Esophagus muscularis mucosa (tissue), 4 donors: ENCODE data around the gene SLC29A4. TPM values are rescaled to one million over a fixed set of nuclear protein-coding genes. Genes with fewer than 3 reads are reported as not detected.
A peak's percentile ranks its signal among the peaks of the same experiment; 100 is the strongest.
"Not testable (repeated sequence)": the region's sequence is repeated elsewhere in the genome, so short reads cannot be mapped to it uniquely, and the experiment has no call there.

Experiments
- DNase-seq: peaks from one replicate; pipeline ENCODE4 v3.0.0-alpha.2; 2017; ENCODE audit errors: extremely low spot score
- H3K27ac ChIP-seq, 4 donors: fragments of 200-600 bp; sonication (generic); replicated peaks in 1 of 4; 1 replicate in 3 of 4; 2 replicates in 1 of 4; pipeline ENCODE4 v1.5.1; 2016 to 2019; ENCODE audit warnings: mild to moderate bottlenecking in 1 of 4
- H3K27me3 ChIP-seq, 4 donors: fragments of 200-600 bp; sonication (generic); one replicate each; pipeline versions ENCODE4 v1.5.1 to v1.6.0; 2016 to 2019
- H3K36me3 ChIP-seq, 4 donors: fragments of 200-600 bp; sonication (generic); one replicate each; pipeline ENCODE4 v1.5.1; 2016 to 2019
- H3K4me1 ChIP-seq, 4 donors: fragments of 200-600 bp; sonication (generic); one replicate each; pipeline ENCODE4 v1.5.1; 2016 to 2019
- H3K4me3 ChIP-seq, 4 donors: fragments of 200-600 bp; sonication (generic); 1 replicate in 2 of 4; 2 replicates in 2 of 4; pipeline ENCODE4 v1.5.1; 2016 to 2019; ENCODE audit warnings: mild to moderate bottlenecking in 4 of 4, moderate library complexity in 1 of 4
- H3K9me3 ChIP-seq, 4 donors: fragments of 200-600 bp; sonication (generic); 1 replicate in 3 of 4; 2 replicates in 1 of 4; pipeline ENCODE4 v1.5.1; 2016 to 2019
- EP300 ChIP-seq: sonication (generic); formaldehyde crosslinking; IDR thresholded peaks from one replicate; pipeline ENCODE4 v1.6.1; 2017; ENCODE audit warnings: antibody characterized with exemption
- POLR2A ChIP-seq: fragments of 450-650 bp; IDR thresholded peaks from one replicate; pipeline ENCODE4 v1.6.1; 2017; ENCODE audit warnings: antibody characterized with exemption, moderate library complexity, mild to moderate bottlenecking, low read depth
- POLR2AphosphoS5 ChIP-seq, 2 donors: sonication (generic); formaldehyde crosslinking; IDR thresholded peaks; one replicate each; pipeline ENCODE4 v1.6.1; 2017; ENCODE audit warnings: antibody characterized with exemption in 2 of 2
- WGBS: methylation state at CpG from one replicate; pipeline ENCODE4 v1.1.5; 2018; 5-methylcytosine and 5-hydroxymethylcytosine counted together
- intact Hi-C: fragments of 100-400 bp; cut with DNase I; formaldehyde crosslinking; loops from one replicate; pipeline ENCODE4 v1.15.1; 2023
- total RNA-seq, 4 donors: library from RNA; depleted of rRNA; stranded (reverse); fragments of >200 nt; gene quantifications; one replicate each; pipeline versions ENCODE4 v1.1.0 to v1.2.1, GENCODE V29; 2016
- TF ChIP-seq, protein P1 (sequence below), 3 experiments: fragments of 200-600 bp in 2 of 3; fragments of 450-650 bp in 1 of 3; sonication (generic) in 2 of 3; IDR thresholded peaks; one replicate each; pipeline ENCODE4 v1.5.1; 2017 to 2019; ENCODE audit warnings: antibody characterized with exemption in 3 of 3, mild to moderate bottlenecking in 2 of 3, moderate library complexity in 1 of 3

Gene SLC29A4
- total RNA-seq, 4 donors from 2014 or later, result 2.5 to 6.3 (median 4.1) TPM

DNA sequence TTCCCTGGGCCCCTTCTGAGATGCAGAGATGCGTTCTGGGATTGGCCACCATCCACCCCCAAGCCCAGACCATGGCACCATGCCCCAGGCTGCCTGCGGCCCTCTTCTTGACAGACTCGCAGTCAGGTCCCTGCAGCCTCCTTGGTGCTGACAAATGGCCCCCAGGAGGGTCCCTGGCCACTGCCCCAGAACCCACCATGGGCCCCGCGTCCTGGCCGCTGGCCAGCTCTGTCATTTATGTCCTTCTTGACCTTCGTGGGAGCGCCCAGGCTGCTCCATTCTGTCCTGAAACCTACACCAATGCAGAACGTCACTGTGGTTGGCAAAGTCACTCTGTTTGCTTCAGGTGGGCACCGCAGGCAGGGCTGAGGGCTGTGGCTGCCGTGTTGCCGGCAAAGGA lies 39.5 kb upstream of the SLC29A4 start:
- 78% methylated on average over 9 of the region's 12 CpGs for WGBS
- Histone ChIP-seq H3K27ac (no peak overlapping the region), H3K4me1 (peaks cover 12 to 23% (median 15%) of the 10 kb centered on the region in 4 donors), H3K36me3 (no peaks in the 10 kb centered on the region), H3K9me3 (no peaks in the 10 kb centered on the region), H3K27me3 (no peaks in the 10 kb centered on the region), H3K4me3 (no peak overlapping the region)
- TF ChIP-seq, protein P1, sequence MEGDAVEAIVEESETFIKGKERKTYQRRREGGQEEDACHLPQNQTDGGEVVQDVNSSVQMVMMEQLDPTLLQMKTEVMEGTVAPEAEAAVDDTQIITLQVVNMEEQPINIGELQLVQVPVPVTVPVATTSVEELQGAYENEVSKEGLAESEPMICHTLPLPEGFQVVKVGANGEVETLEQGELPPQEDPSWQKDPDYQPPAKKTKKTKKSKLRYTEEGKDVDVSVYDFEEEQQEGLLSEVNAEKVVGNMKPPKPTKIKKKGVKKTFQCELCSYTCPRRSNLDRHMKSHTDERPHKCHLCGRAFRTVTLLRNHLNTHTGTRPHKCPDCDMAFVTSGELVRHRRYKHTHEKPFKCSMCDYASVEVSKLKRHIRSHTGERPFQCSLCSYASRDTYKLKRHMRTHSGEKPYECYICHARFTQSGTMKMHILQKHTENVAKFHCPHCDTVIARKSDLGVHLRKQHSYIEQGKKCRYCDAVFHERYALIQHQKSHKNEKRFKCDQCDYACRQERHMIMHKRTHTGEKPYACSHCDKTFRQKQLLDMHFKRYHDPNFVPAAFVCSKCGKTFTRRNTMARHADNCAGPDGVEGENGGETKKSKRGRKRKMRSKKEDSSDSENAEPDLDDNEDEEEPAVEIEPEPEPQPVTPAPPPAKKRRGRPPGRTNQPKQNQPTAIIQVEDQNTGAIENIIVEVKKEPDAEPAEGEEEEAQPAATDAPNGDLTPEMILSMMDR (IDR thresholded peaks at IDR 0.05), result no peak
- TF ChIP-seq POLR2AphosphoS5 (IDR thresholded peaks at IDR 0.05), result no peak
- TF ChIP-seq POLR2A, result no peak
- no peak for TF ChIP-seq EP300
- intact Hi-C loops, result loop anchor here (10.0 kb wide), 1 partner anchor 122 kb away; no protein-coding TSS in a partner anchor
- no peak for DNase-seq

DNA sequence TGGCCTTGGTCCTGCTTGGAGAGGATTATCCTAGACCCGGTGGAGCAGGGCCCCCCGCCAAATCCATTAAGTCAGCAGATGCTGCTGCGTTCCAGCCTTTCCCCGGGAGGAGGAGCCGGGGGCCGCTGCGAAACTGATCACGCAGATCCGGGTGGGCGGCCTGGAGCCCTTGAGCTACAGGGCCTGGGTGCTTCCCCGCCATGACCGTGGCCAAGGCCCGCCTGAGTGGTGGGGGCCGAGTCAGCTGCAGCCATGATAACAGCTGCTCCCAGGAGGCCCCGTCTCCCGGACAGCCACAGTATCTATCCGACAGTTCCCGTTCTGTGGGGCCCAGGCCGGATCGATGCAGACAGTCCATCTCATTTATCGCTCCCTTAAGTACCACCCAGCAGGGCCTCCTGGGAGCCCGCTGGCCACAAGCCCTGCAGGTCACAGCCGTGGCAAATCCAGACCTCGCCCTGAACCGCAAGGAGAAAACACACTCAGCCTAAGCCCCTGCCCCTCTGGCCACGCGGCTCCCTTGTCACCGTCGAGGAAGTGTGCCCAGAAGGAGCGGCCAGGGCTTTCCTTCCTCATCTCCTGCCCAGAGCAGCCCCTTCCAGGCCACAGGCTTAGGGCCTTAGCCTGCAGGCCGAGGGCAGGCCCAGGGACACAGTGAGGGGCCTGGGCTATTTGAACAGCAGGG lies 34.4 kb upstream of the SLC29A4 start:
- Histone ChIP-seq H3K36me3 (no peaks in the 10 kb centered on the region), H3K27me3 (no peaks in the 10 kb centered on the region), H3K27ac (peak overlapping the region; percentile 41 to 65 (median 54)), H3K9me3 (no peaks in the 10 kb centered on the region), H3K4me1 (peaks cover 0 to 9% (median 0%) of the 10 kb centered on the region in 4 donors), H3K4me3 (peak overlapping the region in 1 of 4 donors; percentile 7)
- TF ChIP-seq, protein P1 (IDR thresholded peaks at IDR 0.05), result no peak
- TF ChIP-seq POLR2AphosphoS5 (IDR thresholded peaks at IDR 0.05), result peak in 1 of 2 donors; percentile 42
- no peak for TF ChIP-seq POLR2A
- no peak for DNase-seq
- intact Hi-C loops, result loop anchor here (10.0 kb wide), 1 partner anchor 116 kb away; no protein-coding TSS in a partner anchor
- 40% methylated on average over 3 of the region's 31 CpGs for WGBS

DNA sequence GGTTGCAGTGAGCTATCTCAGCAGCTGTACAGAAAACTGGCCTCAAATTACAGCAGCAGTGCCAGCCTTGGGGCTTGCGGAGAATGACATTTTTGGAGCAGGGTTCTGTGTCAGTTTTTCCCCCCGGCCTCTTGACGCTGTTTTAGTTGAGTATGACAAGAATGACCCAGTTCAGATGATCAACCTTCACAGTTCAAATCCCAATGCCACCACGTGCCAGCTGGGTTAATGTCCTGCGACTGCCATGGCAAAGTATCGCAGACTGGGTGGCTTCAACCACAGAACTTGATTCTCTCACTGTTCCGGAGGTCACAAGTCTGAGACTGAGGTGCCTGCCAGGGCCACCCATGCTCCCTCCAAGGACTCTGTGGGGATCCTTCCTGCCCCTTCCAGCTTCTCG lies 32.0 kb upstream of the SLC29A4 start:
- H3K4me1 ChIP-seq, H3K36me3 ChIP-seq, H3K9me3 ChIP-seq, H3K27me3 ChIP-seq, DNase-seq, H3K4me3 ChIP-seq, H3K27ac ChIP-seq, intact Hi-C loops: not testable (repeated sequence)
- WGBS, result 91% methylated on average over 7 of the region's 8 CpGs

DNA sequence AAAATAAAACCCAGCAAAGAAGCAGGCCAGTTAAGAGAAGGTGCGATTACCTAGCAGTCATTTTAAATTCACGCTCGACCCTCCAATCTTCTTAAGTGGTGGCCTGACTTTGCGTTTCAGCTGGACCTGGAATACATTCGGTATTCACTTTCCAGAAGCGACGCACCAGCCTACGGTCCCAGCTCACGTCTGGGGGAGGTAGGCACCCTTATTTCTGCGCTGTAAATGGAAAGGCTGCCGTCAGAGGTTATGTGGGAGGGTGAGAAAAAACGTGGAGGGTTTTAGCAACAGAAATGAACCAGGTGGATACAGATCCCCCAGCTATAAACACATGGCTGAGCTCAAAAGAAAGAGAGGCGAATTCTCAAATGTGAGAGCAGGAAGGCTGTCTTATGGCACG lies 29.2 kb upstream of the SLC29A4 start:
- H3K4me1 ChIP-seq, H3K36me3 ChIP-seq, DNase-seq, intact Hi-C loops, H3K4me3 ChIP-seq, H3K9me3 ChIP-seq, H3K27ac ChIP-seq, H3K27me3 ChIP-seq: not testable (repeated sequence)
- WGBS, result 86% methylated on average over 14 of the region's 14 CpGs

DNA sequence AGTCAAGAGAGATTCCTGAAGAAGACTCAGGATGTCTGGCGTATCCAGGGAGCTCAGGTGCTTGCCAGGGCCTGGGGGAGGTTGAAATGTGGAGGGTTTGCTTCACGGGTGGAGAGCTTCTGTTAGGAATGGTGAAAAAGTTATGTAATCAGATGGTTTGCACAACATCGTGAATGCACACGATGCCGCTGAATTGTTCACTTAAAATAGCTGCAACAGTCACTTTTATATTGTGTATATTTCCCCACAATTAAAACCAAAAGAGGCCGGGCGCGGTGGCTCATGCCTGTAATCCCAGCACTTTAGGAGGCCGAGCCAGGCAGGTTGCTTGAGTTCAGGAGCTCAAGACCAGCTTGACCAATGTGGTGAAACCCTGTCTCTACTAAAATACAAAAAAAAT lies 28.4 kb upstream of the SLC29A4 start:
- H3K27me3 ChIP-seq, H3K4me1 ChIP-seq, H3K27ac ChIP-seq, H3K36me3 ChIP-seq, intact Hi-C loops, H3K9me3 ChIP-seq, H3K4me3 ChIP-seq, DNase-seq: not testable (repeated sequence)
- WGBS, result 83% methylated on average over 9 of the region's 9 CpGs

DNA sequence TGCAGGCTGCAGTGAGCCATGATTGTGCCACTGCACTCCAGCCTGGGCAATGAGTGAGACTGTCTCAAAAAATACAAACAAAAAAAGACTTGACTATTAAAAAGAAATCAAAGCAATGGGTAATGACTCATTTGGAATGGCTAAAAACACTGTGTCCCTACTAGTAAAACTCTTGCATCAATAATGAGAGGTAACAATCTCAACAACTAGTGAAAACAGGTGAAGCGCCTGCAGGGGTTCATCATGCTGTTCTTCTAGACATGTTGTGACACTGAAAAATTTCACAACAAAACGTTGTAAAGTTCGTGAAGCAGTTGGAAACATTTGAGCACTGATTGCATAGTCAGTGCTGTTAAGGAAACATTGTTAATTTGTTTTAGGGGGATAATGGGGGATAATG lies 26.9 kb upstream of the SLC29A4 start:
- H3K9me3 ChIP-seq, result no peaks in the 10 kb centered on the region
- intact Hi-C loops, result no loop called here

DNA sequence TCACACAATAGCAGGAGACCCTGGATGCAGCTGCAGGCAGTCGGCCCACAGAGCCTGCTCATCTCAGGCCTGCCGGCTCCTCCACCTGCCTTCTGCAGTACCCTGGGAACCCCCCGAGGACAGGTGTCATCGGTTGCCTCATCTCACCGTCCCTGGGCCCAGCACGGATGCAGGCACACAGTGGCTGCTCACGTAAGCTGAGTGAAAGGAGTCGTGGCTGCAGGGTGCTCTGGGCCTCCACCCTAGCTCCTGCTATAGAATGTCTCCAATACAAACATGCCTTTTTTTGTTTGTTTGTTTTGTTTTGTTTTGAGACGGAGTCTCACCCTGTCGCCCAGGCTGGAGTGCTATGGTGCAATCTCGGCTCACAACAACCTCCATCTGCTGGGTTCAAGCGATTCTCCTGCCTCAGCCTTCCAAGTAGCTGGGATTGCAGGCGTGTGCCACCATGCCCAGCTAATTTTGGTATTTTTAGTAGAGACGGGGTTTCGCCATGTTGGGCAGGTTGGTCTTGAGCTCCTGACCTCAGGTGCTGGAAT lies 22.1 kb upstream of the SLC29A4 start:
- DNase-seq, H3K27me3 ChIP-seq, intact Hi-C loops, H3K27ac ChIP-seq, H3K36me3 ChIP-seq, H3K4me3 ChIP-seq, H3K4me1 ChIP-seq, H3K9me3 ChIP-seq: not testable (repeated sequence)
- 94% methylated on average over 13 of the region's 15 CpGs for WGBS

More for the DNA sequence above, 26.9 kb upstream of the SLC29A4 start:
- 60% methylated on average over 3 of the region's 3 CpGs for WGBS
- Histone ChIP-seq H3K4me1 (peaks cover 0 to 8% (median 0%) of the 10 kb centered on the region in 4 donors), H3K27ac (no peak overlapping the region), H3K27me3 (no peaks in the 10 kb centered on the region), H3K4me3 (no peak overlapping the region), H3K36me3 (no peaks in the 10 kb centered on the region)
- DNase-seq, result no peak
- TF ChIP-seq POLR2AphosphoS5 (IDR thresholded peaks at IDR 0.05) (no peak), POLR2A (no peak), EP300 (no peak)
- TF ChIP-seq, protein P1 (IDR thresholded peaks at IDR 0.05), result no peak

DNA sequence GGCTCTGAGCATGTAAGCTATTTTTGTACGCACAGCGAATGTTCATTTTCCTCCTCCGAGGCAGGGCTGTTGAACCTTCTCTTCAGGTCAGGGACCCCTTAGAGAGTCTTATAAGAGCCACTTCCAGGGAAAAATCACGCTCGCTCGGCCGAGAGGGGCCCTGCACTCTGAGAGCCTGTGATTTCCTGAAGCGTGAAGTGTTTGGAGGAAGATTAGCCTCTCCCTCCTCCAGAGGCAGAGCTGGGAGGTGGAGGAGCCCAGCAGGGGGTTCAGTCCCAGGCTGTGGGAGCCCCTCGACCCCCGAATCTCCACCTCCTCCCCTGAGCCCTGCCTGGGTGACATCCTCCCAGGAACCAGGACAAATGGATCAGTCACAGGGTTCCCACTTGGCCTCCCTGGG lies 19.7 kb upstream of the SLC29A4 start:
- intact Hi-C loops, result not testable (repeated sequence)

More for the DNA sequence above, 19.7 kb upstream of the SLC29A4 start:
- not testable (repeated sequence) for H3K27me3 ChIP-seq, H3K4me1 ChIP-seq, H3K4me3 ChIP-seq, DNase-seq, H3K36me3 ChIP-seq, H3K9me3 ChIP-seq, H3K27ac ChIP-seq
- 72% methylated on average over 5 of the region's 10 CpGs for WGBS
